WTC11 (cell line): Measurements from ENCODE around the gene CDH13. TPM values are rescaled to one million over a fixed set of nuclear protein-coding genes. Genes with fewer than 3 reads are reported as not detected.

ENCODE experiments used
- ATAC-seq: fragments of 200-7000 bp; cut with Tn5 transposase; 2 replicates; pipeline ENCODE4 v1.10.0; 2021; ENCODE audit warnings: mild to moderate bottlenecking, moderate library complexity
- CTCF ChIA-PET: fragments of 300-600 bp; sonication (Branson Sonifier 250); formaldehyde crosslinking; loops from one replicate; lab custom pipeline; 2021; ENCODE audit warnings: antibody characterized with exemption; lab: Charles Lee
- POLR2A ChIA-PET: fragments of 350-600 bp; sonication (Branson Sonifier 250); formaldehyde crosslinking; loops from one replicate; lab custom pipeline; 2021; ENCODE audit warnings: antibody characterized with exemption; lab: Charles Lee
- DNase-seq: peaks from one replicate; pipeline ENCODE4 v3.0.0; 2021; ENCODE audit warnings: low spot score
- H3K27ac Mint-ChIP-seq: 2 replicates; pipeline ENCODE4 v1.8.0; 2021; ENCODE audit warnings: mixed read lengths
- H3K27me3 Mint-ChIP-seq: 2 replicates; pipeline ENCODE4 v1.8.0; 2021; ENCODE audit warnings: low read depth, mild to moderate bottlenecking, moderate library complexity, mixed read lengths
- H3K36me3 Mint-ChIP-seq: 2 replicates; pipeline ENCODE4 v1.8.0; 2021; ENCODE audit warnings: mixed read lengths
- H3K4me1 Mint-ChIP-seq: 2 replicates; pipeline ENCODE4 v1.8.0; 2022; ENCODE audit warnings: mixed read lengths
- H3K4me3 Mint-ChIP-seq: 2 replicates; pipeline ENCODE4 v1.8.0; 2021; ENCODE audit warnings: mild to moderate bottlenecking, moderate library complexity, mixed read lengths
- H3K9me3 Mint-ChIP-seq: 2 replicates; pipeline ENCODE4 v1.8.0; 2021; ENCODE audit warnings: mixed read lengths
- ATF6 ChIP-seq: sonication (generic); formaldehyde crosslinking; IDR thresholded peaks from 2 replicates; pipeline ENCODE4 v1.8.1; 2023; ENCODE audit warnings: mild to moderate bottlenecking, missing genetic modification reagents
- CREM ChIP-seq: sonication (generic); formaldehyde crosslinking; IDR thresholded peaks from 2 replicates; pipeline ENCODE4 v1.8.1; 2022; ENCODE audit warnings: mild to moderate bottlenecking, missing genetic modification reagents, moderate library complexity
- ESRRA ChIP-seq: sonication (generic); formaldehyde crosslinking; IDR thresholded peaks from 2 replicates; pipeline ENCODE4 v1.8.1; 2022; ENCODE audit warnings: mild to moderate bottlenecking, missing genetic modification reagents, borderline replicate concordance
- ETV6 ChIP-seq: sonication (generic); formaldehyde crosslinking; IDR thresholded peaks from 2 replicates; pipeline ENCODE4 v1.8.1; 2022; ENCODE audit warnings: mild to moderate bottlenecking, missing genetic modification reagents
- FOXK1 ChIP-seq: sonication (generic); formaldehyde crosslinking; IDR thresholded peaks from 2 replicates; pipeline ENCODE4 v1.8.0; 2022; ENCODE audit warnings: mild to moderate bottlenecking, moderate library complexity, missing genetic modification reagents
- FOXP1 ChIP-seq: sonication (generic); formaldehyde crosslinking; IDR thresholded peaks from 2 replicates; pipeline ENCODE4 v1.8.0; 2022; ENCODE audit warnings: missing genetic modification reagents, mild to moderate bottlenecking, moderate library complexity, borderline replicate concordance
- GTF2I ChIP-seq: fragments of 250-450 bp; sonication (Bioruptor Pico); conservative IDR thresholded peaks from 2 replicates; pipeline ENCODE4 v1.4.0; 2021; ENCODE audit warnings: mild to moderate bottlenecking
- JUN ChIP-seq: sonication (generic); formaldehyde crosslinking; IDR thresholded peaks from 2 replicates; pipeline ENCODE4 v1.8.0; 2023; ENCODE audit warnings: mild to moderate bottlenecking, missing genetic modification reagents
- NFATC4 ChIP-seq: fragments of 250-450 bp; sonication (Bioruptor Pico); IDR thresholded peaks from 2 replicates; pipeline ENCODE4 v1.9.0; 2021; ENCODE audit warnings: mild to moderate bottlenecking
- NR1H2 ChIP-seq: sonication (generic); formaldehyde crosslinking; IDR thresholded peaks from 2 replicates; pipeline ENCODE4 v1.9.0; 2021; ENCODE audit warnings: mild to moderate bottlenecking, moderate library complexity, missing genetic modification reagents
- OVOL2 ChIP-seq: fragments of 250-450 bp; sonication (Bioruptor Pico); IDR thresholded peaks from 2 replicates; pipeline ENCODE4 v1.9.0; 2021; ENCODE audit warnings: mild to moderate bottlenecking, borderline replicate concordance
- PRDM15 ChIP-seq: sonication (generic); formaldehyde crosslinking; IDR thresholded peaks from 2 replicates; pipeline ENCODE4 v1.8.0; 2022; ENCODE audit warnings: missing genetic modification reagents
- SMAD4 ChIP-seq: sonication (generic); formaldehyde crosslinking; IDR thresholded peaks from 2 replicates; pipeline ENCODE4 v1.8.0; 2022; ENCODE audit warnings: mild to moderate bottlenecking, missing genetic modification reagents
- TCF7 ChIP-seq: sonication (generic); formaldehyde crosslinking; IDR thresholded peaks from 2 replicates; pipeline ENCODE4 v1.8.0; 2022; ENCODE audit warnings: mild to moderate bottlenecking, low read depth, missing genetic modification reagents, moderate library complexity
- TEAD4 ChIP-seq: sonication (generic); formaldehyde crosslinking; IDR thresholded peaks from 2 replicates; pipeline ENCODE4 v1.8.0; 2022; ENCODE audit warnings: mild to moderate bottlenecking, missing genetic modification reagents
- TP53 ChIP-seq: sonication (generic); formaldehyde crosslinking; IDR thresholded peaks from 2 replicates; pipeline ENCODE4 v1.8.1; 2023; ENCODE audit warnings: mild to moderate bottlenecking, missing genetic modification reagents
- USF2 ChIP-seq: sonication (generic); formaldehyde crosslinking; IDR thresholded peaks from 2 replicates; pipeline ENCODE4 v1.8.1; 2023; ENCODE audit warnings: mild to moderate bottlenecking, missing genetic modification reagents, moderate library complexity
- ZBTB43 ChIP-seq: sonication (generic); formaldehyde crosslinking; IDR thresholded peaks from 2 replicates; pipeline ENCODE4 v1.8.1; 2023; ENCODE audit warnings: mild to moderate bottlenecking, missing genetic modification reagents
- ZNF138 ChIP-seq: sonication (generic); formaldehyde crosslinking; conservative IDR thresholded peaks from 2 replicates; pipeline ENCODE4 v1.8.1; 2022; ENCODE audit warnings: mild to moderate bottlenecking, moderate library complexity, missing genetic modification reagents
- ZNF219 ChIP-seq: sonication (generic); formaldehyde crosslinking; IDR thresholded peaks from 2 replicates; pipeline ENCODE4 v1.8.0; 2023; ENCODE audit warnings: missing genetic modification reagents, mild to moderate bottlenecking, borderline replicate concordance
- ZNF423 ChIP-seq: fragments of 250-450 bp; sonication (Bioruptor Pico); IDR thresholded peaks from 2 replicates; pipeline ENCODE4 v2.1.2; 2022; ENCODE audit warnings: mild to moderate bottlenecking, moderate library complexity
- ZNF671 ChIP-seq: fragments of 250-450 bp; sonication (Bioruptor Pico); IDR thresholded peaks from 2 replicates; pipeline ENCODE4 v1.8.0; 2021; ENCODE audit warnings: mild to moderate bottlenecking
- total RNA-seq: library from RNA; stranded (reverse); gene quantifications from 3 replicates; pipeline ENCODE4 v1.2.3, GENCODE V29; 2021
- TF ChIP-seq, protein P1 (sequence below): sonication (generic); formaldehyde crosslinking; IDR thresholded peaks from 2 replicates; pipeline ENCODE4 v1.8.0; 2022; ENCODE audit warnings: mild to moderate bottlenecking, missing genetic modification reagents
- TF ChIP-seq, protein P2 (sequence below): sonication (generic); formaldehyde crosslinking; IDR thresholded peaks from 2 replicates; pipeline ENCODE4 v1.8.1; 2022; ENCODE audit warnings: low read depth, mild to moderate bottlenecking, moderate library complexity, missing genetic modification reagents, borderline replicate concordance

Gene CDH13
- total RNA-seq, 1 experiment from 2014 or later = 0.81 TPM

- no peak for TF ChIP-seq ZNF138 (CRISPR knock-in tag)
- no peak for TF ChIP-seq SMAD4 (CRISPR knock-in tag)
- no peak for TF ChIP-seq ZNF423 (CRISPR knock-in tag)
- TF ChIP-seq, protein P1, sequence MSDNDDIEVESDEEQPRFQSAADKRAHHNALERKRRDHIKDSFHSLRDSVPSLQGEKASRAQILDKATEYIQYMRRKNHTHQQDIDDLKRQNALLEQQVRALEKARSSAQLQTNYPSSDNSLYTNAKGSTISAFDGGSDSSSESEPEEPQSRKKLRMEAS = no peak
- no peak for TF ChIP-seq GTF2I (CRISPR knock-in tag)
- no peak for TF ChIP-seq ZBTB43 (CRISPR knock-in tag)
- TF ChIP-seq OVOL2 (CRISPR knock-in tag) = no peak
- TF ChIP-seq TP53 (CRISPR knock-in tag) = no peak
- no peak for TF ChIP-seq ETV6 (CRISPR knock-in tag)
- no peak for TF ChIP-seq NFATC4 (CRISPR knock-in tag)
- no peak for TF ChIP-seq ATF6 (CRISPR knock-in tag)
- TF ChIP-seq NR1H2 = no peak
- TF ChIP-seq, all 79 proteins: peak for 0
Observed at GRCh38 chr16:83143788-83144187, 517.0 kb downstream of the CDH13 start (continued).

- DNase-seq = no peak
- Mint-ChIP-seq H3K27me3 (no peaks in the 10 kb centered on the region), H3K36me3 (no peaks in the 10 kb centered on the region), H3K4me3 (no peak overlapping the region), H3K27ac (no peak overlapping the region), H3K4me1 (no peaks in the 10 kb centered on the region), H3K9me3 (peaks cover 8% of the 10 kb centered on the region)
- no peak for ATAC-seq
- ChIA-PET POLR2A (no interaction called here), CTCF (no interaction called here)
- TF ChIP-seq TEAD4 (no peak), TCF7 (CRISPR knock-in tag) (no peak), OVOL2 (CRISPR knock-in tag) (no peak), USF2 (CRISPR knock-in tag) (no peak), FOXK1 (CRISPR knock-in tag) (no peak), ZNF219 (CRISPR knock-in tag) (no peak), NR1H2 (no peak), FOXP1 (CRISPR knock-in tag) (no peak), CREM (CRISPR knock-in tag) (no peak), JUN (CRISPR knock-in tag) (no peak)
Observed at GRCh38 chr16:83145297-83145696, 518.5 kb downstream of the CDH13 start.

GRCh38 chr16:83147244-83147643 lies 520.5 kb downstream of the CDH13 start:
- CTCF ChIA-PET = no interaction called here
- no peak overlapping the region for H3K27ac Mint-ChIP-seq
- no peak for TF ChIP-seq USF2 (CRISPR knock-in tag)
- TF ChIP-seq PRDM15 (CRISPR knock-in tag) = no peak
- TF ChIP-seq, protein P2, sequence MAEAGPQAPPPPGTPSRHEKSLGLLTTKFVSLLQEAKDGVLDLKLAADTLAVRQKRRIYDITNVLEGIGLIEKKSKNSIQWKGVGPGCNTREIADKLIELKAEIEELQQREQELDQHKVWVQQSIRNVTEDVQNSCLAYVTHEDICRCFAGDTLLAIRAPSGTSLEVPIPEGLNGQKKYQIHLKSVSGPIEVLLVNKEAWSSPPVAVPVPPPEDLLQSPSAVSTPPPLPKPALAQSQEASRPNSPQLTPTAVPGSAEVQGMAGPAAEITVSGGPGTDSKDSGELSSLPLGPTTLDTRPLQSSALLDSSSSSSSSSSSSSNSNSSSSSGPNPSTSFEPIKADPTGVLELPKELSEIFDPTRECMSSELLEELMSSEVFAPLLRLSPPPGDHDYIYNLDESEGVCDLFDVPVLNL (CRISPR knock-in tag) = no peak
- TF ChIP-seq, protein P1 = no peak
- TF ChIP-seq TP53 (CRISPR knock-in tag) = no peak
- TF ChIP-seq ZNF671 (CRISPR knock-in tag) = no peak
- TF ChIP-seq FOXP1 (CRISPR knock-in tag) = no peak
- TF ChIP-seq CREM (CRISPR knock-in tag) = no peak
- TF ChIP-seq ESRRA (CRISPR knock-in tag) = no peak

More at GRCh38 chr16:83147244-83147643, 520.5 kb downstream of the CDH13 start:
- Mint-ChIP-seq H3K4me3 (no peak overlapping the region), H3K9me3 (peaks cover 3% of the 10 kb centered on the region), H3K4me1 (no peaks in the 10 kb centered on the region), H3K27me3 (no peaks in the 10 kb centered on the region), H3K36me3 (no peaks in the 10 kb centered on the region)
- POLR2A ChIA-PET = interaction anchor here (1.0 kb wide), 1 partner anchor 106 kb away, joined by 3 read pairs; no protein-coding TSS in a partner anchor
- ATAC-seq (no peak), DNase-seq (no peak)
